IMR-90 (cell line): Measurements from ENCODE around the gene SUN1. TPM values are rescaled to one million over a fixed set of nuclear protein-coding genes. Genes with fewer than 3 reads are reported as not detected.

Experiments
- ATAC-seq: fragments of 200-7000 bp; cut with Tn5 transposase; 2 replicates; pipeline ENCODE4 v1.9.1; 2020; ENCODE audit warnings: low read depth, mild to moderate bottlenecking, moderate library complexity
- BruUV-seq: library from RNA; stranded (reverse); fragments of 400-500 nt; replicated peaks from 2 replicates; lab custom pipeline; 2021; lab: Mats Ljungman, UMichigan
- CTCF ChIA-PET: fragments of 300-600 bp; formaldehyde crosslinking; extraction: SDS; loops from one replicate; lab custom pipeline; 2021; ENCODE audit warnings: antibody characterized with exemption; lab: Yijun Ruan, JAX
- POLR2A ChIA-PET: fragments of 300-600 bp; sonication (Branson Sonifier 250); formaldehyde crosslinking; loops from one replicate; lab custom pipeline; 2022; ENCODE audit warnings: antibody characterized with exemption; ENCODE audit not compliant: unreplicated experiment; lab: Charles Lee
- DNase-seq: peaks from one replicate; pipeline ENCODE4 v3.0.0; 2013
- H2AFZ ChIP-seq: replicated peaks from 2 replicates; pipeline ENCODE3; 2013; ENCODE audit warnings: low read length, mild to moderate bottlenecking; ENCODE audit not compliant: poor library complexity
- H2AK5ac ChIP-seq: 2 replicates; pipeline ENCODE4 v1.6.1; 2013; ENCODE audit warnings: low read depth, low read length, inconsistent platforms
- H2AK9ac ChIP-seq: replicated peaks from 2 replicates; pipeline ENCODE3; 2013; ENCODE audit warnings: mild to moderate bottlenecking, low read depth, low read length, moderate library complexity; ENCODE audit not compliant: poor library complexity
- H2BK120ac ChIP-seq: 2 replicates; pipeline ENCODE4 v1.6.1; 2013; ENCODE audit warnings: low read depth, low read length, inconsistent platforms
- H2BK15ac ChIP-seq: 3 replicates; pipeline ENCODE4 v1.6.1; 2013; ENCODE audit warnings: low read depth, low read length, inconsistent platforms
- H2BK20ac ChIP-seq: 2 replicates; pipeline ENCODE4 v1.6.1; 2013; ENCODE audit warnings: low read depth, mild to moderate bottlenecking, inconsistent platforms, low read length, moderate library complexity
- H2BK5ac ChIP-seq: 2 replicates; pipeline ENCODE4 v1.6.1; 2013; ENCODE audit warnings: mild to moderate bottlenecking, low read depth, low read length, inconsistent platforms; ENCODE audit not compliant: poor library complexity, severe bottlenecking
- H3K14ac ChIP-seq: replicated peaks from 2 replicates; pipeline ENCODE4 v1.6.1; 2013; ENCODE audit warnings: low read depth, low read length, inconsistent platforms
- H3K18ac ChIP-seq: 2 replicates; pipeline ENCODE4 v1.6.1; 2013; ENCODE audit warnings: low read depth, low read length, control low read depth
- H3K23ac ChIP-seq: 2 replicates; pipeline ENCODE4 v1.6.1; 2013; ENCODE audit warnings: low read depth, low read length, inconsistent platforms
- H3K27ac ChIP-seq: 2 replicates; pipeline ENCODE4 v1.5.1; 2013; ENCODE audit warnings: mild to moderate bottlenecking, control low read depth, low read length; ENCODE audit not compliant: insufficient read depth
- H3K27me3 ChIP-seq: 2 replicates; pipeline ENCODE4 v1.6.1; 2013; ENCODE audit warnings: low read length; ENCODE audit not compliant: control insufficient read depth, insufficient read depth
- H3K36me3 ChIP-seq: 2 replicates; pipeline ENCODE4 v1.6.1; 2013; ENCODE audit warnings: low read length, mixed read lengths; ENCODE audit not compliant: control insufficient read depth, insufficient read depth
- H3K4ac ChIP-seq: 2 replicates; pipeline ENCODE4 v1.6.1; 2013; ENCODE audit warnings: low read depth, low read length, inconsistent platforms
- H3K4me1 ChIP-seq: 2 replicates; pipeline ENCODE4 v1.6.1; 2013; ENCODE audit warnings: low read length, mixed read lengths; ENCODE audit not compliant: control insufficient read depth, insufficient read depth
- H3K4me2 ChIP-seq: 2 replicates; pipeline ENCODE4 v1.6.1; 2013; ENCODE audit warnings: low read depth, mild to moderate bottlenecking, control low read depth, low read length, moderate library complexity
- H3K4me3 ChIP-seq: 2 replicates; pipeline ENCODE4 v1.5.1; 2013; ENCODE audit warnings: low read depth, mild to moderate bottlenecking, control low read depth, low read length, moderate library complexity; ENCODE audit not compliant: insufficient read depth
- H3K56ac ChIP-seq: 2 replicates; pipeline ENCODE4 v1.6.1; 2013; ENCODE audit warnings: low read length, inconsistent platforms; ENCODE audit not compliant: insufficient read depth; ENCODE audit errors: extremely low read depth
- H3K79me1 ChIP-seq, 2 experiments: 2 replicates each; pipeline ENCODE4 v1.6.1; 2013; ENCODE audit warnings: low read length in 2 of 2, inconsistent platforms in 1 of 2, low read depth in 1 of 2
- H3K9ac ChIP-seq: 2 replicates; pipeline ENCODE4 v1.6.1; 2013; ENCODE audit warnings: low read depth, low read length, control low read depth
- H3K9me1 ChIP-seq: 2 replicates; pipeline ENCODE4 v1.6.1; 2013; ENCODE audit warnings: low read length, inconsistent platforms; ENCODE audit not compliant: insufficient read depth
- H3K9me3 ChIP-seq: 2 replicates; pipeline ENCODE4 v1.6.1; 2013; ENCODE audit warnings: low read length; ENCODE audit not compliant: control insufficient read depth, insufficient read depth
- H4K20me1 ChIP-seq: 2 replicates; pipeline ENCODE4 v1.6.1; 2013; ENCODE audit warnings: low read length, inconsistent platforms; ENCODE audit not compliant: insufficient read depth
- H4K5ac ChIP-seq: 2 replicates; pipeline ENCODE4 v1.6.1; 2013; ENCODE audit warnings: mild to moderate bottlenecking, low read depth, low read length, control low read depth
- H4K8ac ChIP-seq, 2 experiments: 2 replicates each; pipeline ENCODE4 v1.6.1; 2013; ENCODE audit warnings: low read depth in 2 of 2, low read length in 2 of 2, control low read depth in 1 of 2, inconsistent platforms in 1 of 2
- H4K91ac ChIP-seq: 2 replicates; pipeline ENCODE4 v1.6.1; 2013; ENCODE audit warnings: low read depth, low read length, inconsistent platforms; ENCODE audit not compliant: insufficient read depth
- CEBPB ChIP-seq: IDR thresholded peaks from 2 replicates; pipeline ENCODE4 v1.6.1; 2012; ENCODE audit warnings: low read depth, low read length, improper control_type of control experiment
- FOS ChIP-seq: fragments of 150-350 bp; IDR thresholded peaks from 2 replicates; pipeline ENCODE4 v1.6.1; 2016; ENCODE audit warnings: low read depth, low read length
- RCOR1 ChIP-seq: IDR thresholded peaks from 2 replicates; pipeline ENCODE4 v1.6.1; 2012; ENCODE audit warnings: mild to moderate bottlenecking, low read length, improper control_type of control experiment; ENCODE audit not compliant: insufficient replicate concordance
- SMC3 ChIP-seq: fragments of 150-350 bp; IDR thresholded peaks from 2 replicates; pipeline ENCODE4 v1.6.1; 2016; ENCODE audit warnings: low read depth, mild to moderate bottlenecking, antibody characterized with exemption, low read length, moderate library complexity
- WGBS, 2 experiments: methylation state at CpG; one replicate each; pipeline versions ENCODE4 v1.1.5 to v1.1.7; 2013; ENCODE audit warnings: missing lambda C conversion rate in 2 of 2; ENCODE audit not compliant: insufficient read length in 1 of 2; ENCODE audit errors: extremely low coverage in 2 of 2; 5-methylcytosine and 5-hydroxymethylcytosine counted together
- dilution Hi-C: fragments of 300-500 bp; cut with HindIII; formaldehyde crosslinking; loops from one replicate; pipeline ENCODE4 v1.14.3; 2018; ENCODE audit warnings: low sequenced_read_pairs; ENCODE audit not compliant: unreplicated experiment
- in situ Hi-C: fragments of 300-500 bp; cut with MboI; formaldehyde crosslinking; loops from 3 replicates; pipeline ENCODE4 v1.14.3; 2019; ENCODE audit warnings: low sequenced_read_pairs, inconsistent platforms, mixed read lengths
- intact Hi-C: fragments of 100-400 bp; cut with micrococcal nuclease; formaldehyde crosslinking; loops from 2 replicates; pipeline ENCODE4 v1.10.0; 2022
- polyA plus RNA-seq, 3 experiments: library from polyadenylated mRNA; depleted of rRNA; stranded (reverse); fragments of >200 nt; gene quantifications; 2 replicates each; pipeline ENCODE4 v1.2.3, GENCODE V29; 2012; ENCODE audit warnings: low replicate concordance in 1 of 3
- total RNA-seq: library from RNA; depleted of rRNA; stranded (reverse); fragments of >200 nt; gene quantifications from 2 replicates; pipeline ENCODE4 v1.2.3, GENCODE V29; 2012

The SUN1 gene
- total and polyA plus RNA-seq, 2 of the 4 experiments (the other 2 are of a cell fraction), result 113 to 239 TPM

GRCh38 chr7:873367-874002 lies 41.2 kb downstream of the SUN1 start (continued):
- TF ChIP-seq SMC3 (peak; percentile 92), FOS (no peak)

- Histone ChIP-seq H4K20me1 (peaks cover 8% of the 10 kb centered on the region), H2AK9ac (no peak overlapping the region), H3K56ac (no peak overlapping the region), H3K14ac (no peak overlapping the region), H3K9ac (no peak overlapping the region), H3K9me1 (0 out of 2 replicates have a peak, but pooled peaks cover 2% of the 10 kb centered on the region), H4K8ac (peak overlapping the region; percentile 23 to 65; a peak in 1 of 4 replicates), H2AFZ (no peak overlapping the region), H4K5ac (no peak overlapping the region), H3K4ac (0 out of 2 replicates have a peak overlapping the region, but pooled peaks have one; percentile 8), H3K4me3 (no peak overlapping the region), H3K27ac (peak overlapping the region; percentile 21; the same call in 1 of the 2 replicates), H2BK5ac (no peak overlapping the region), H2BK20ac (no peak overlapping the region), H3K79me1 (peaks cover 4 to 43% of the 10 kb centered on the region in 2 experiments; a peak in 2 of 4 replicates), H3K23ac (no peak overlapping the region), H3K4me1 (peaks cover 5% of the 10 kb centered on the region), H3K36me3 (peaks cover 30% of the 10 kb centered on the region), H3K27me3 (no peaks in the 10 kb centered on the region), H3K18ac (no peak overlapping the region), H2BK120ac (no peak overlapping the region), H3K4me2 (no peak overlapping the region), H4K91ac (peak overlapping the region; percentile 42; the same call in 1 of the 2 replicates), H2BK15ac (no peak overlapping the region), H3K9me3 (no peaks in the 10 kb centered on the region), H2AK5ac (peak overlapping the region; percentile 1; the same call in 1 of the 2 replicates)
- no TSS peak for BruUV-seq
- intact Hi-C loops, result loop anchor here (10.0 kb wide), 1 partner anchor 359 kb away; the partner anchor contains the start of gene PDGFA
- POLR2A ChIA-PET, result no interaction called here
- no peak for ATAC-seq
- in situ Hi-C loops, result loop anchor here (5.0 to 10.0 kb wide), 2 partner anchors 87 to 339 kb away; no protein-coding TSS in a partner anchor
- TF ChIP-seq CEBPB (peak; percentile 90), RCOR1 (no peak), SMC3 (no peak)
- WGBS, 2 experiments, result 82% methylated on average over 2 of the region's 9 CpGs; no CpG with 5 or more reads in 1 of the 2 experiments
- CTCF ChIA-PET, result interaction anchor here (0.6 to 1.3 kb wide), 4 partner anchors 12 to 86 kb away, joined by 3 to 4 read pairs (median 4); no protein-coding TSS in a partner anchor
- dilution Hi-C loops, result no loop called here
- no peak for DNase-seq
Observed at GRCh38 chr7:874031-874749, 41.9 kb downstream of the SUN1 start.
